ENCODE measurements around the gene IQGAP1.

The IQGAP1 gene

DNA sequence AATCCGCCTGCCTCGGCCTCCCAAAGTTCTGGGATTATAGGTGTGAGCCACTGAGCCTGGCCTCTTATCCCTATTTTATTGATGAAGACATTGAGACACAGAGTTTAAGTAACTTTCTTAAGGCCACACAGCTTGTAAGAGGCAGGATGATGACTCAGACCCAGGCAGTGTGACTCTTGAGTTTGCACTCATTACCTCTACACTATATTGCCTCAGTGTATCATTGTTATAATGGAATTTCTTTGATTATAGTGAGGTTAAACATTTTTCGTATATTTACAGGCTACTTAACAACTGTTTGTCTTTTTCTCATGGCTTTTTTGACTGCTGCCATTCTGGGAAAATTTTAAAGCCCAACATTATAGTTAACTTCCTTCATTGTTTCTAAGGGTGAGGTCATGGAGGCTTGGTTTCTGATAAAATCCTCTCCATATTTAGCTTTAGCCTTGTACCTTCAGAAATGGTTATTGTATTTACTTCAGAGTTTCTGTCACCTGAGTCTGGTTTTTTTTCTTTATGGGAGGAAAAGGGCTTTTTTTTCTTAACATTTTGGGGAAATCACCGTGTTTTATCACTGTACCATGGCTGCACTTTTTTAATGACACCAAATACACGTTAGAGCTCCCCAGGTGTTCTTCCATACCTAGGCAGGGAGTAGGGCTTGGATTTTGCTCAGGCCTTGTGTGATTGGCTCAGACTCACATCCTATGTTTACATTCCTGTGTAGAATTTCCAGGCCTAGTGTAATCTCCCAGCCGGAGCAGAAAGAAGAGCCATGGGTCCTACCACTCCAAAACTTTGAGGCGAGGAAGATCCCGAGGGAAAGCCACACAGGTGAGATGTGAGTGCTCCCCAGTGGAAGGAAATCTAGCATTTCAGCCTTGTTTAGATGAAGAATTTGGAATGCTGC lies 29.7 kb upstream of the IQGAP1 start:
- no peak for TF ChIP-seq CTCF (IDR thresholded peaks at IDR 0.05; ENCODE audit: low read depth, low read length)
- H3K4me3 ChIP-seq (ENCODE audit: low read depth, low read length), result no peak overlapping the region

DNA sequence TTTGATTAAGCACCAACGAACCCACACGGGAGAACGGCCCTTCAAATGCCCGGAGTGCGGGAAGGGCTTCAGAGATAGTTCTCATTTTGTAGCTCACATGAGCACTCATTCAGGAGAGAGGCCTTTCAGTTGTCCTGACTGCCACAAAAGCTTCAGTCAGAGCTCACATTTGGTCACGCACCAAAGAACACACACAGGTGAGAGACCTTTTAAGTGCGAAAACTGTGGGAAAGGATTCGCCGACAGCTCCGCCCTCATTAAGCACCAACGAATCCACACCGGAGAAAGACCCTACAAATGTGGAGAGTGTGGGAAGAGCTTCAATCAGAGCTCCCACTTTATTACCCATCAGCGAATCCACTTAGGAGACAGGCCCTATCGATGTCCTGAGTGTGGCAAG lies 27.3 kb upstream of the IQGAP1 start:
- no peak overlapping the region for H3K4me3 ChIP-seq (ENCODE audit: low read depth, low read length)
- no peak for TF ChIP-seq CTCF (IDR thresholded peaks at IDR 0.05; ENCODE audit: low read depth, low read length)

- H3K4me3 ChIP-seq (ENCODE audit: low read depth, low read length), result no peak overlapping the region
- TF ChIP-seq CTCF (IDR thresholded peaks at IDR 0.05; ENCODE audit: low read depth, low read length), result no peak
Observed at GRCh38 chr15:90362936-90363212, 25.2 kb upstream of the IQGAP1 start.

DNA sequence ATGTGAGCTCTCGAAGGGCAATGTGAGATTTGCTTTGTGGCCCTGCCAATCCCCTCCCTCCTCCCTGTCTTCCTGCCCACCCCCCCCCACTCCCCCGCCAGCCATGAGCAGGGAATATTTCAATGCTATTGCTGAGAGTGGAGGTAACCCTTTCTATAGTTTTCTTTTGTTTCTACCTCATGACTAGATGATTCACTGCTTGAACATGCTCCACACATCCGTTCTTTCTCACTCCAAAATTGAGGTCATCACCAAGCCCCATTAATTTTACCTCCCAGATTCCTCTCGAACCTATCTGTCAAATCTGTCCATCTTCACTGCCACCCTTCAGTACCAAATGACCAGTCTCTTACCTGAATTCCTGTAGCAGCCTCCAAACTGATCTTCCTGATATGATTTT lies 23.8 kb upstream of the IQGAP1 start:
- no peak for TF ChIP-seq CTCF (IDR thresholded peaks at IDR 0.05; ENCODE audit: low read depth, low read length)
- H3K4me3 ChIP-seq (ENCODE audit: low read depth, low read length), result no peak overlapping the region

- TF ChIP-seq CTCF (IDR thresholded peaks at IDR 0.05; ENCODE audit: low read depth, low read length), result no peak
- H3K4me3 ChIP-seq (ENCODE audit: low read depth, low read length), result no peak overlapping the region
Observed at GRCh38 chr15:90365414-90366055, 22.5 kb upstream of the IQGAP1 start.

- no peak overlapping the region for H3K4me3 ChIP-seq (ENCODE audit: low read depth, low read length)
- no peak for TF ChIP-seq CTCF (IDR thresholded peaks at IDR 0.05; ENCODE audit: low read depth, low read length)
Observed at GRCh38 chr15:90367576-90367975, 20.5 kb upstream of the IQGAP1 start.

- H3K4me3 ChIP-seq (ENCODE audit: low read depth, low read length), result no peak overlapping the region
- no peak for TF ChIP-seq CTCF (IDR thresholded peaks at IDR 0.05; ENCODE audit: low read depth, low read length)
Observed at GRCh38 chr15:90375071-90375470, 13.0 kb upstream of the IQGAP1 start.
